Uterus (tissue), 2 donors: ENCODE results near the gene NAA20.

Source experiments
- CTCF ChIP-seq, 4 experiments: fragments of 200-600 bp in 2 of 4; fragments of 450-650 bp in 2 of 4; sonication (generic) in 2 of 4; IDR thresholded peaks; one replicate each; pipeline ENCODE4 v1.5.1; 2016 to 2019; ENCODE audit warnings: antibody characterized with exemption in 4 of 4, mild to moderate bottlenecking in 2 of 4, moderate library complexity in 1 of 4
- POLR2A ChIP-seq, 2 donors: fragments of 450-650 bp; IDR thresholded peaks; one replicate each; pipeline ENCODE4 v1.6.1; 2016; ENCODE audit warnings: antibody characterized with exemption in 2 of 2, mild to moderate bottlenecking in 1 of 2, moderate library complexity in 1 of 2

- TF ChIP-seq POLR2A (IDR thresholded peaks at IDR 0.05) (no peak), CTCF (IDR thresholded peaks at IDR 0.05) (no peak)
Measured at GRCh38 chr20:19996222-19996621, 20.9 kb upstream of the NAA20 start.
